HT1080 (cell line): ENCODE data around the gene LRP1-AS. TPM values are rescaled to one million over a fixed set of nuclear protein-coding genes. Genes with fewer than 3 reads are reported as not detected.
"Not testable (repeated sequence)": the region's sequence is repeated elsewhere in the genome, so short reads cannot be mapped to it uniquely, and the experiment has no call there.

Experiments
- DNase-seq: peaks from one replicate; pipeline ENCODE4 v3.0.0-alpha.2; 2015; ENCODE audit warnings: low read depth
- total RNA-seq: library from RNA; depleted of rRNA; stranded (reverse); fragments of >200 nt; shearing (Covaris generic); gene quantifications from 2 replicates; pipeline ENCODE4 v1.2.3, GENCODE V29; 2014

The LRP1-AS gene
- total RNA-seq, 1 experiment from 2014 or later = not detected

DNA sequence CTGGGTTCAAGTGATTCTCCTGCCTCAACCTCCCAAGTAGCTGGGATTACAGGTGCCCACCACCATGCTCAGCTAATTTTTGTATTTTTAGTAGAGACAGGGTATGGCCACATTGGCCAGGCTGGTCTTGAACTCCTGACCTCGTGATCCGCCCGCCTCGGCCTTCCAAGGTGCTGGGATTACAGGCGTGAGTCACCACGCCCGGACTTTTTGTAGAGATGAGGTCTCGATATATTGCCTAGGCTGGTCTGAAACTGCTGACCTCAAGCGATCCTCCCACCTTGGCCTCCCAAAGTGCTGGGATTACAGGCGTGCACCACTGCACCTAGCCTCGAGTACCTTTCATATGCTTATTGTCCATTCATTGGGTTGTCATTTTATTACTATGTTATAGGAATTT is 26.7 kb downstream of the LRP1-AS start:
- DNase-seq = not testable (repeated sequence)

DNA sequence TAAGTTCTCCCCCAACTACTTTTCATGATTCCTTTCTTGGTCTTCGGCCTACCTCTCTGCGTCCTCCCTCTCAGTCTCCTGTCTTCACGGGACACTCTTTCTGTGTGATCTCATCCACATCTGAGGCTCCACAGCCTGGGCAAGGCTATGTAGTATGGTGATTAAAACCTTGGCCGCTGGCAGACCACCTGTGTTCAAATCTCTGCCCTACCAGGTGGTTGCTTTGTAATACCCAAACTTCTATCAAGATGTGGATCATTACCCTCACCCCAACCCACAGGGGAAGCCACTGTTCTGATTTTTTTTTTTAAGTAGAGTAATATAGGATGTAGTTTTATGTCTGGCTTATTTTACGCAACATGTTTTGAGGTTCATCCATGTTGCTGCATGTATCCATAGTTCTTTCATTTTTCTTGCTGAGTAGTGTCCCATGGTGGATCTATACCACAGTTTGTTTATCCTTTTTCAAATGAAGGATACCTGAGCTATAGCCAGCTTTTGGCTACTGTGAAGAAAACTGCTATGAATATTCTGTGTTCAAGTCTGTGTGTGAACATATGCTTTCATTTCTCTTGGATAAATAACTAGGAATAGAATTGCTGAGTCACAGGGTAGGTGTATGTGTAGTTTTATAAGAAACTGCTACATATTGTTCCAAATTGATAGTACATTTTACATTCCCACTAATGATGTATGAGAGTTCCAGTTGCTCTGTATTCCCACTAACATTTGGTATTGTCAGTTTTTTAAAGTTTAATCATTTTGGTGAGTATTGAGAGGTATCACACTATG is 27.9 kb downstream of the LRP1-AS start:
- no peak for DNase-seq

DNA sequence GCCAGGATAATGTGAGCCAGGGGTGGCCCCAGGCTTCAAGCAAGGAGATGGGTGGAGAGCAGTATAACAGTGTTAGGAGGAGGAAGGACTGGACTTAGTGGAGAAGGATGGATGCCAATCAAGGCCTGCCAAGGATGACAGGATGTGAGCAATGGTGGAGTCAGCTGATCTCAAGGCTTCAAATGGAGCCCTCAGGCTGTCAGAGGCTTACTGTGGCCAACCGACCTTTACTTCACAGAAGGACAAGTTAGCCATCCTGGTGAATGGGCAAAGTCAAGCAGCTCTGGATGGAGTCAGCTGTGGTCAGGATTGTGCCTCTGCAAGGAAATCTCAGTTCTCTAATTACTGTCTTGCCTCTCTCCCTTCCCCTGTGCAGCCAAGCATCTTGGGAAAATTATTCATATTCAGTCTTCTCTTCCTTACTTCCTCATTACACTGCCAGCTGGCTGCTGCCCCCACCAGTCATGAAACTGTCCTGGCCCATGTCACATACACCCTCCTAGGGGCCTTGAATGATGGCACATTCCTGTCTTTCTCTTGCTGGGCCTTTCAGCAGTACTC is 28.6 kb downstream of the LRP1-AS start:
- peak; percentile 88 for DNase-seq

DNA sequence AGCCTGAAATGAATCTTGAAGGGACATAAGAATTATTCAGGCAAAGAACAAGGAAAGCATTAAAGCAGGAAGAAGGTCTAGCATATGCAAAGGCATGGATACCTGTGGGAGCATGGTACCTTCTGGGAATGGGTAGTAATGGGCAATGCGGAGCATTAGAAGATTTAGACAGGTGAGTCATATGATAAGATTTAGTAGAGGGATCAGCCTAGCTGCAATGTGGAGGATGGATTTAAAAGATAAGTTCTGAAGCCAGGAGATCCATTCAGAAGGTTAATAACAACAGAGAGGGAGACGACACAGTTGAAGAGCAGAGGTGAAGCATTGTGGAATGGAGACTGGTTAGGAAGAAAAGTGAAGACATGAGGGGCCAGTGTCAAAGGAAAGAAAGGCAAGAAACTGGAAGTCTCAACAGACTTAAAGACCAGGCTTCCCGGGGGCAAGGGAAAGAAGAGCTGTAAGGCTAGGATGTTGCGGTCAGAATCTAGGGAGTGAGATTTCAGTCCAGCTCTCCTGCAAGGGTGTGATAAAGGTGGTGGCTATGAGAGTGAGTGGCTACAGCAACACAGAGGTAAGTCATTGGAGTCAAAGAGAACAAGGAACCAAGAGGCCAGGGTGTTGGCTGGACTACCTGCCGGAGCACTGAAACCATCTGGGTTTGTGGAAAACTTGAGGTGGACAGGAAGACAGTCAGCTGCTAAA is 30.7 kb downstream of the LRP1-AS start:
- DNase-seq = no peak

DNA sequence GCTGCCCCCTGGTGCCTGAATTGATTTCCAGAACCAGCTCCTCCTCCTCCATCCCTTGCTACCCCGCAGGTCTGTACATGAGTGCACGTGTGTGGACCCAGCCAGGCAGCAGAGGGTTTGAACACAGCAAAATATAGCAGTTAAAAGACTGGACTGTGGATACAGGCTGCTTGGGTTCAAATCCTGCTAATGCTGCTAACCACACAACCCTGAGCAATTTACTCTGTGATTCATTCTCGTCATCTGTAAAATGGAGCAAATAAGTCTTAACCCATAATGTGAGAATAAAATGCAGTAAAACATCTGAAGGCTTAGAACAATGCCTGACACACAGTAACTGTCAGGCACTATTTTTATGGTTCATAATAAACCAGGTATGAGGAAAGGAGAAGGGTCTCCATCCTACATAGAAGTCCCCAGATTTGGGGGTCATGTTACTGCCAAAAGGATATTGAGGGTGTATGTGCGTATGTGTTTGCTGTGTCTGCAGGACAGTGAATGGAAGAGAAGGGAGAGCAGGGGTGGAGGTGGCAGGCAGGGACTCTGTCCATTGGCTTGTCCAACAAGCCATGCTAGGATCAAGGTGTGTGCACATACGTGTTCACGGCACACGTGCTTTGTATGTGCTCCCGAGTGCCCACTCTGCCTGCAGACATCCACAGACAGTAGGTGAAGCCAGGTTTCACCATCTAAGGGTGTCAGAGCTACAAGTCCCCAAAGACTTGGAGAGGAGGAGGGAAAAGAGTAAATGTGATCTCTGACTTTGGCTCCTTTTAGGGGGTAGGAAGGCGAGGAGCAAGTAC is 34.7 kb downstream of the LRP1-AS start:
- no peak for DNase-seq

DNA sequence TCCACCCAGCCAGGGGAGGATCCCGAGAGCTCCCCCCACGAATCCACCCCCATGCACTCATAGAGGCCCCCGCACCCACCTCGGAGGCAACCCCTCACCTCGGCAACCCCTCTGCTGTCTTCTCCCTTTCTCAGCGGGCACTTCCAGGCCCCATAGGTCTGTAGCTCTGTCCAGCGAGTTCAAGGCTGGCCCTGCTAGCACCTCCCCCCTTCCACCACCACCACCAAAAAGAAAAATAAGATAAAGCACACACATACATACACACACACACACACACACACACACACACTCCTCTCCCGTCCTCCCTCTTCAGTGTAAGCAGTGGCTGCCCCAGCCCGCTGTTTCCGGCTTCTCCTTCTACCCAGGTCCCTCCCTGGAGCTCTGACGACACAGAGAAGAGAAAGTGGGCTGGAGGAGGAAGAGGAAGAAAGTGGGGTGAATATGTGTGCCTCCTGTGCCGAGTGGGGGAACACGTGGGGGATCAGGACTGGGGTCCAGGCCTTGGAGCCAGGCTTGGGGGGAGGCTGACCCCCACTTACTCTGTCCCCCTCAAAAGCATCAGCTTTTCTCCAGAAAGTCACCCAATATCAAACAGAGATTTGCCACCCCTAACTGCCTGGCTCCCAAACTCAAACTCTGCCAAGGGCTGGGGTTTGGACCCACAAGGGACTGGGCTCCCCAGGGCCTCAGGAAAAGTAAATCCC is 36.2 kb downstream of the LRP1-AS start, which contains the start of gene STAT6:
TSS of gene STAT6 (minus strand) at position 332 of the 704 bp plus-strand sequence. CDS start 3,084 bp downstream, outside the sequence.
- DNase-seq = peak; percentile 84

DNA sequence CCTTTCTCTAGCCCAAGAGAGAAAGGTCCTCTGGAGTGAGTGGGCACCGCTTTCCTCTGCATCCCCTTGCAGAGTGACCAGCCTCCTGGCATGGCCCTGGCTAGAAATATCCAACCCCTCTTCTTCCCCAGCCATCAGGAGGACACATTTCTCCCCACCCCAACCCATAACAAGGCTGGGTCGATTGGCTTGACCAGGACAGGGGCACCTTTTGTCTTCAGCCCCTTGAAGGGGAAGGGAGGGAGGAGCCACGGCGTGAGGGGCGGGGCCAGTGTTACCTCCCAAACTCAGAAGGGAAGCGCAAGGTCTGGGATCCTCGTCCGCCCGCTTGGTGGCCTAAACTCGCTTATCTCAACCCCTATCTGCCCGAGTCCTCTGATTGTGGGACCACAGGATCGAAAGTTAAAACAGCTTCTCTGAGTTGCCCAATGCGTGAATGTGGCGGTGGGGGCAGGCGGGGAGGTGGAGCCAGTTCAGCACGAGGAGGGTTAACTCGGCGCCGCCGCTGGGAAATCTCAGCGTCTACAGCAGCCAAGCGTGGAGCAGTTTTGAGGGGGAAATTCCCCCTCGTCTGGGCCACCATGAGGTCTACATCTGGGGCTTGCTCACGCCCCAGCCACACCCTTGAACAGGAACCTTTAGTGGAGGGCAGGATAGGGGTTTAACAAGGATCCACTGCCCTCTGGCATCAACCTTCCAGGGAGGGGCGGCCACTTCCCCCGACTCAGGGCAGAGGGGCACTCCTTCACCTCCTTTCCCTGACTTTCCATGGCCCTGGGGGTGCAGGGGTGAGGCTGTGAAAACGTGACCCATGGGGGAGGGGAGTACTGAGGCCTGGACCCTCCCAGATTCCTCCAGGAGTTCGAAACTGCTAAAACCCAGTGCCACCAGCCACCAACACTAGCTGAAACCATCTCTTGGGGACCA is 37.1 kb downstream of the LRP1-AS start:
- peak; percentile 58 for DNase-seq

DNA sequence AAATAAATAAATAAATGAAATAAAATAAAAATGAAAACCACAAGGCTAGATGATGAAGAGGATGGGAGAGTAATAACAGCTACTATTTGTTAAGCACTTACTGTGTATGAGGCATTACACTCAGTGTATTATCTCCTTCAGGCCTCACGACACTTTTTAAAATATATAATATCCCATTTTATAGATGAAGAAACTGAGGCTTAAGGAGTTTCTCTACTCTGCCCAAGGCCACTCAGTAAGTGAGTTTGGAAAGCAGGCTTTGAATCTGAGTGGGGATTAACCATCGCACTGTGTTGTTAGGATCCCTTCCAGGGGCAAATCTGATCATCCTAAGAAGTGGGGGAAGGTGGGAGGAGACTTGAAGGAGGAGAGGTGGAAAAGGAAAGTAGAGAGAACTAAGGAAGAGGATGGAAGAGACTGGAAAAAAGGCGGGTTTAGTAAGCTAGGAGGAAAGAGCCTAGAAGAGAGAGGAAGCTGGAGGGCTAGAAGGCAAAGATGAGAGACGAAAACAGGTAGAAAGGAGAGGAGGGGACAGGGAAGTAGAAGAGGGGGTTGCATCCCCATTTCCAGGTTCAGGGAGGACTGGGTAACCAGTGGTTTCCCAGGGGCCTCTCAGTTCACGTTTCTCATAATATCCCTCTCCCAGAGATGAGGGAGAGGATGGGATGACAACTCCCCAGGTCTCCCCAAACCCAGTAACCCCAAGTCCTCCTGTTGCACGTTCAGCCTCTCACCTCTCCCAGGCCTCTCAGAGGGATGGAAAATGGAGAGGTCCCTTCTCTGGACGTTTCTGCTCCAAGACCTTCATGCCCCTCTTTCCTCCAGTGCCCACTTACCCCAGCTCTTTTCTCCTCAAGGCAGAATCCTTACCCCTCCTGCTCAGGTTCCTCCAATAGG is 38.0 kb downstream of the LRP1-AS start:
- DNase-seq = no peak

DNA sequence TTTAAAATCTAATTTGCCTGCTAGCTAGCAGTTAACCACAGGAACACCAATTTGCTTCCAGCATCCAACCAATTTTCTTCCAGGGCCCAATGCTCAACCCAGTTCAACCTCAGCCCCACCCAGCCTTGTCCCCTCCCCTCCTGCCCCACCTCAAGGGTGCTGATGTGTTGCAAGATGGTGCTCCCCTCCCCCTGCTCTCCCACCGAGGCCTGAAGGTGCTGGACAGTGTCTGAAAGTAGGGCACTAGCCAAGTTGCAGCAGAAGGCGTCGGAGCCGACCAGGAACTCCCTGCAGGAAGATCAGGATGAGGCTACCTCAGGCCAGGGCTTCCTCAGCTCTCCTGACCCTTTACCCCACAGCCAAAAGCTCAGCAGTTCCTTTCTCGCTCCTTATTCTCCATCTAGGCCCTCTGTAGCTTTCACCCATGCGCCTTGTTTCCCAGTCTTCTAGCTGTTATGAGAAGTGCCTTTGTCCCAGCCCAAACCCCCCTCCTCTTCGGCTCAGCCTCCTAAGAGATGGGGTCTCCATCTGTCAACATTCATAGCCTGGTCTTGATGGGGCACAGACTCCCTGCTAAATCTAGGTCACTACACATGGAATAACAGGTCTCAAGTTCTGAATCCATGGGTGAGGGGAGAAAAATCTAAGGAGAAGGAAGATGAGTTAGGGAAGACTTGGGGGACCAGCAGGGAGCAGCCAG is 39.8 kb downstream of the LRP1-AS start:
- no peak for DNase-seq

DNA sequence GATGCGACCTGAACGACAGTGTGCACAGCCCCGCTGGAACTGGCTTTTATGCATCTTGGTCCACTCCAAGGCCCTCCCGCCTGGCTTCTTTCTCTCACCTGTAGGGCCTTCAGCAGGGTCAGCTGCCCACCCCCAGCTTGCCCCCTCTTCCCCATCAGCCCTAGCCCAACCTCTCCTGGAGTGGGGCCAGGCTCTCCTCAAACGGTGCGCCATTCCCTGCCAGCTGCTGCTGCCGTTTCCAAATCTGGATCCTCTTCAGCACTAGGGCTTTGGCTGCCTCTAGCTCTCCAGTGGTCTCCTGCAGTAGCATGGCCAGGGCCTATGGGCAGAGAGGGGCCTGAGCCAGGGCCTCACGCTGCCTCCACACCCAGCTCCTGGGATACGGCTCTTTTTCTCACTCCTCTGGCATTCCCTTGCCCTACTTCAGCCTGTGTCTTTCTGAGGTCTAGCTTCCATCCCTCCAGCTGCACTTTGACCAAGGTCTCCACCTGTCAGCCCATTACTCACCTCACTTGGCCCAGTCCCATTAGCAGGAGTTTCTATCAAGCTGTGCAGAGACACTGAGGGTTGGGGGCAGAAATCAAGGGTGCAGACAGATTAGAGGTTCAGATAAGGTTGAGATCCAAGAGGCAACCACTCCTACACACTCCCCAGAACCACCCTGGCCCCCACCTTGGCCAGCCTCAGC is 41.3 kb downstream of the LRP1-AS start:
- DNase-seq = no peak

DNA sequence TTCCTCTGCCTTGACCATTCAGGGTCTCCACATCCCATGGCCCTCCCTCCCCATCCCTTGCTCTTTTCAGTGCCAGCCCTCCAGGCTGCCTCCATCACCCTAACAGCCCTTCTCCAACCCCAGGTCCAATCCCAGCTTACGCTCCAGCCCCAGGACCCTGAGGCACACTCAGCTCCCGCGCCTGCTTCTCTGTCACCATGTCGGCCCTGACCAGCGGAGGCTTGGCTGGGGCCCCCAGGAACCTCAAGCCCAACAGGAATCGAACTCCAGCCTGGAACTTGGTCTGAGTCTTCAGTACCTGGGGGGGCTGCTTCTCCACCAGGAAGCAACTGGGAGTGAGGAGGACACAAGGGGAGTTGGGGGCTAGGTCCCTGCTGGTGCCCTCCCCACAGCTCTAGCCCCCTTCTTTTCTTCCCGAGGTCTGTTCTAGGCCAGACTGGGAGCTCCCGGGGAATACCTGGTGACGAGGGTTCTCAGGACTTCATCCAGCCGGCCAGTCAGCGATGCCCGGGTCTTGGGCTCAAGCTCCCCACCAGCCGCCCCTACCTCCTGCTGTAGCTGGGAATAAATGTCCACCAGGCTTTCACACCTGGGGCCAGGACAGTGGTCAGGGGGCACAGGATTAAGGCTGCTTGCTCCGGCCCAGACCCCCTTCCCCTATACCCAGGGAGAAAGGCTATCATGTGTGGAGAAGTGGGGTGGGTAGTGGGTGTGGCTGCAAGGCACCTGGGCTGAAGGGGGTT is 42.2 kb downstream of the LRP1-AS start:
- no peak for DNase-seq

DNA sequence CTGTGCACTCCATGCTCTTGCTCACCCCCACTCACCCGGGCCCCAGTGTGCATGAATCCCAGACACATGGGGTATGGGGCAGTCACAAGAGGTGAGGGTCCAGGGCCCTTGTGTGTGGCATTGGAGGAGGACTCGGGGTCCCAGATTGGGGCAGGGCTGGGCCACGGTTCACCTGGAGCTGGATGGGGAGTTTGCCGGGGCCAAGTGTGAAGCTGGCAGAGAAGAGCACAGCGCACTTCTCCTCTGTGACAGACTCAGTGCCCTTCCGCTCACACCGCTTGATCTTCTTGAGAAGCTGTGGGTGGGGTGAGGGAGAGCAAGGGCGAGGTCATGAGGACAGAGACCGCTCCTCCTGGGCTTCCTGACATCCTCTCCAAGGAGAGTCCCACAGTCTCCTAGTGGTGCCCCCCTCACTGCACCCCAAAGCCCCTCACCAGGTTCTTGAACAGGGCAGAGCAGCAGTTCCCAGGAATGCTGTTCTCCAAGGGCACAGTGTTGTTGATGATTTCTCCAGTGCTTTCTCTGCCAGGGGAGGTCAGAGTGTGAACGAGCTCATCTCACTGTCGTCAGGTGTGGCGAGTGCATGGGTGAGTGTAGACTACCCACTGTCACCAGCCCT is 43.0 kb downstream of the LRP1-AS start:
- no peak for DNase-seq

DNA sequence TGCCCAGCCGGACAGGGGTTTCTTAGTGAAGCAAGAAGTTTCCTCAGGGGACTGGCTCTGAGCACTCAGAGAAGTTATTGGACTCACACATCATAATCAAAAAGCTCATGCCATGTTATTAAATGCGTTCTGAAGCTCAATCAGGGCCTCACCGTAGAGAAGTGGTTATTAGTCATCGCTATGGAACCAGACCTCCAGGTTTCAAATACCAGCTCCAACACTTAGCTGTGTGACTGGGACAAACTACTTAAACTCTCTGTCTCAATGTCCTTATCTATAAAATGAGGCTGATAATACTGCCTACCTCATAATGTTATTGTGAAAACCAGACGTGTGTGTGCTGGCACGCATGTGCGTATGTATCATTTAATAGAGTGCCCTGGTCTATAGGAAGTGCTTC is 43.6 kb downstream of the LRP1-AS start:
- no peak for DNase-seq

DNA sequence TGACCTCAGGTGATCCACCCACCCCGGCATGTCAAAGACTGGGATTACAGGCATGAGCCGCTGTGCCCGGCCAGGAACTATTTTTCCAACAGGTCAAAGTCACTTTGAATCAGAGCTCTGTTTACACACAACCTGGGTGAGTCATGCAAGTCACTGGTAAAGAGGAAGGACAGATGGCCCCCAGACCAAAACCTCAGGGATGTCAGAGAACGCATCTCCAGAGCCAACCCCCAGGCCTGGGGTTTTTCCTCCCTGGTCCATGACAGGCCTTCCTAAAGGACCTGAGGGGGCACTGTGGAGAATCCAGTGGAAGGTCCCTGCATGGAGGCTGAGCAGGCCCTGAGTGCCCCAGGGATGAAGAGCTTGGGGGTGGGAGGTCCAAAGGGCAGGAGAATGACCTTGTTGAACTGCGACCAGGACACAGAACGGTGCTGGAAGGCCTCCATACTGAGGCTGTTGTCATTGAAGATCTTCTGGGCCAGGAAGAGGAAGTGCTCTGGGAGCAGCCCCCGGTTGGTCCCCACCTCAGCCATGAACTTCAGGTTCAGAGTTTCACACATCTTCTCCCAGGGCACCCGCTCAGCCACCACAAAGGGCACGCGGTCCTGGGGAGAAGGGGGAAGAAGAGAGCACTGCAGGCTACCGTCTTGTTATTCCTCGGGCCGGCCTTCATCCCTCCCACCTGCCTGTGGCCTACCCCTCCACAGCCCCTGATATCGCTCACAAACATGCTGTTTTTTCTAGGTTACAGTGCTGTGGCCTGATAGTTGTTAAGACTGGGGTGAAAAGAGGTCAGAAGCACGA is 45.3 kb downstream of the LRP1-AS start:
- DNase-seq = peak; percentile 22

DNA sequence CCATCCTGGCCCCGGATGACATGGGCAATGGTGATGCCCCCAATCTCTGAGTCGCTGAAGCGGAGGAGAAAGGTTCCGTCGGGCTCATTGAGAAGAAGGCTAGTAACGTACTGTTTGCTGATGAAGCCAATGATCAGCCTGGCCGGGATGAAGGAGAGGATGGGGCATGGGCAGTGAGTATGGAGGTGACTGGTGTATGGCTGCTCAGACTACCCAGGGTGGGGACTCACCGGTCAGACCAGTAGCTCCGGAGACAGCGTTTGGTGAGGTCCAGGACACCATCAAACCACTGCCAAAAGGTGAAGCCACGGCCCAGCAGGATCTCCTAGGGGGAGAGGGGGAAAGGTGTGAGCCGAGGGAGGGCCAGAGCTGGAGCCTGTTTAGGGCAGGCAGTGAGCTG is 47.7 kb downstream of the LRP1-AS start:
- DNase-seq = no peak
